HEK293 (cell line): ENCODE data around the gene PRDM10.
"Not testable (repeated sequence)": the region's sequence is repeated elsewhere in the genome, so short reads cannot be mapped to it uniquely, and the experiment has no call there.

ENCODE experiments used
- CTCF ChIA-PET: fragments of 350-600 bp; formaldehyde crosslinking; extraction: SDS; loops from one replicate; lab custom pipeline; 2021; ENCODE audit warnings: antibody characterized with exemption; lab: Yijun Ruan, JAX
- POLR2A ChIA-PET: fragments of 300-600 bp; formaldehyde crosslinking; extraction: SDS; loops from one replicate; lab custom pipeline; 2020; ENCODE audit warnings: antibody characterized with exemption, inconsistent platforms; lab: Yijun Ruan, JAX
- H3K27ac ChIP-seq: fragments of 200-500 bp; sonication (Bioruptor generic); 2 replicates; pipeline ENCODE4 v1.5.1; 2014; ENCODE audit warnings: low read depth, low read length, control low read depth, inconsistent platforms; ENCODE audit errors: extremely low read depth
- H3K36me3 ChIP-seq, 2 experiments: fragments of 200-500 bp in 1 of 2; sonication (Bioruptor generic) in 1 of 2; 1 replicate in 1 of 2; 2 replicates in 1 of 2; pipeline ENCODE4 v1.5.1; 2014 to 2017; ENCODE audit warnings: inconsistent platforms in 2 of 2, low read length in 2 of 2; ENCODE audit not compliant: control insufficient read depth in 2 of 2, insufficient read depth in 1 of 2
- H3K4me1 ChIP-seq: fragments of 200-500 bp; sonication (Bioruptor generic); 2 replicates; pipeline ENCODE4 v1.5.1; 2014; ENCODE audit warnings: mild to moderate bottlenecking, low read length, inconsistent platforms; ENCODE audit not compliant: control insufficient read depth, insufficient read depth
- H3K4me3 ChIP-seq: 2 replicates; pipeline ENCODE4 v1.5.1; 2011; ENCODE audit warnings: low read depth, mild to moderate bottlenecking, control low read depth, low read length, moderate library complexity
- H3K9me3 ChIP-seq: fragments of 200-500 bp; sonication (Bioruptor generic); 2 replicates; pipeline ENCODE4 v1.5.1; 2014; ENCODE audit warnings: low read depth, low read length, inconsistent platforms; ENCODE audit not compliant: control insufficient read depth, insufficient read depth
- KLF1 ChIP-seq: fragments of 450-650 bp; formaldehyde crosslinking; IDR thresholded peaks from 2 replicates; pipeline ENCODE4 v1.5.1; 2016; ENCODE audit warnings: missing biosample characterization, missing genetic modification characterization
- KLF10 ChIP-seq: fragments of 450-650 bp; IDR thresholded peaks from 2 replicates; pipeline ENCODE4 v1.5.1; 2018; ENCODE audit warnings: missing biosample characterization, mild to moderate bottlenecking, missing genetic modification characterization
- KLF9 ChIP-seq: fragments of 450-650 bp; formaldehyde crosslinking; IDR thresholded peaks from 2 replicates; pipeline ENCODE4 v1.5.1; 2016; ENCODE audit warnings: missing biosample characterization, missing genetic modification characterization, low read depth
- PATZ1 ChIP-seq: fragments of 450-650 bp; formaldehyde crosslinking; IDR thresholded peaks from 2 replicates; pipeline ENCODE4 v1.5.1; 2016; ENCODE audit warnings: missing biosample characterization, missing genetic modification characterization
- PRDM6 ChIP-seq: fragments of 450-650 bp; formaldehyde crosslinking; IDR thresholded peaks from 2 replicates; pipeline ENCODE4 v1.5.1; 2017; ENCODE audit warnings: missing biosample characterization, missing genetic modification characterization
- ZBTB49 ChIP-seq: fragments of 450-650 bp; formaldehyde crosslinking; IDR thresholded peaks from 2 replicates; pipeline ENCODE4 v1.5.1; 2016; ENCODE audit warnings: missing biosample characterization, missing genetic modification characterization, low read depth
- ZFP69B ChIP-seq: fragments of 450-650 bp; formaldehyde crosslinking; IDR thresholded peaks from 2 replicates; pipeline ENCODE4 v1.5.1; 2016; ENCODE audit warnings: missing biosample characterization, missing genetic modification characterization
- ZNF121 ChIP-seq: fragments of 450-650 bp; formaldehyde crosslinking; IDR thresholded peaks from 2 replicates; pipeline ENCODE4 v1.5.1; 2016; ENCODE audit warnings: missing biosample characterization, missing genetic modification characterization
- ZNF175 ChIP-seq: fragments of 450-650 bp; formaldehyde crosslinking; IDR thresholded peaks from 2 replicates; pipeline ENCODE4 v1.5.1; 2016; ENCODE audit warnings: missing biosample characterization, missing genetic modification characterization
- ZNF274 ChIP-seq, 2 experiments: fragments of 200-500 bp in 1 of 2; fragments of 450-650 bp in 1 of 2; sonication (Bioruptor generic) in 1 of 2; formaldehyde crosslinking in 1 of 2; IDR thresholded peaks; 2 replicates each; pipeline versions ENCODE4 v1.5.1 to v1.6.1; 2014 to 2016; ENCODE audit warnings: borderline replicate concordance in 1 of 2, inconsistent platforms in 1 of 2, low read length in 1 of 2, missing biosample characterization in 1 of 2, missing genetic modification characterization in 1 of 2
- ZNF341 ChIP-seq: fragments of 450-650 bp; formaldehyde crosslinking; IDR thresholded peaks from 2 replicates; pipeline ENCODE4; 2016; ENCODE audit warnings: low read depth, missing biosample characterization, missing genetic modification characterization
- ZNF501 ChIP-seq: fragments of 450-650 bp; formaldehyde crosslinking; IDR thresholded peaks from 2 replicates; pipeline ENCODE4 v1.5.1; 2016; ENCODE audit warnings: missing biosample characterization, missing genetic modification characterization
- ZNF660 ChIP-seq: fragments of 450-650 bp; IDR thresholded peaks from 2 replicates; pipeline ENCODE4 v1.5.1; 2018; ENCODE audit warnings: missing biosample characterization, mild to moderate bottlenecking, missing genetic modification characterization
- ZNF776 ChIP-seq: fragments of 450-650 bp; formaldehyde crosslinking; IDR thresholded peaks from 2 replicates; pipeline ENCODE4 v1.5.0; 2017; ENCODE audit warnings: missing biosample characterization, missing genetic modification characterization, borderline replicate concordance
- TF ChIP-seq, protein P1 (sequence below): fragments of 450-650 bp; formaldehyde crosslinking; IDR thresholded peaks from 2 replicates; pipeline ENCODE4 v1.5.1; 2016; ENCODE audit warnings: missing biosample characterization, missing genetic modification characterization

The PRDM10 gene

GRCh38 chr11:129880311-129880710 is 122.3 kb downstream of the PRDM10 start (continued):
- TF ChIP-seq ZNF501 (tag by site-specific recombination) = no peak
- TF ChIP-seq KLF10 (tag by site-specific recombination) = no peak
- no peak for TF ChIP-seq ZNF660 (tag by site-specific recombination)
- no peak for TF ChIP-seq ZNF341
- TF ChIP-seq KLF9 = no peak
- no peak for TF ChIP-seq ZNF274 (IDR thresholded peaks at IDR 0.05; ENCODE audit: low read length)
- no peak for TF ChIP-seq ZNF274 (tag by site-specific recombination; IDR thresholded peaks at IDR 0.05; ENCODE audit: borderline replicate concordance)
- no peak for TF ChIP-seq ZNF121
- TF ChIP-seq ZBTB49 (tag by site-specific recombination) = no peak

DNA sequence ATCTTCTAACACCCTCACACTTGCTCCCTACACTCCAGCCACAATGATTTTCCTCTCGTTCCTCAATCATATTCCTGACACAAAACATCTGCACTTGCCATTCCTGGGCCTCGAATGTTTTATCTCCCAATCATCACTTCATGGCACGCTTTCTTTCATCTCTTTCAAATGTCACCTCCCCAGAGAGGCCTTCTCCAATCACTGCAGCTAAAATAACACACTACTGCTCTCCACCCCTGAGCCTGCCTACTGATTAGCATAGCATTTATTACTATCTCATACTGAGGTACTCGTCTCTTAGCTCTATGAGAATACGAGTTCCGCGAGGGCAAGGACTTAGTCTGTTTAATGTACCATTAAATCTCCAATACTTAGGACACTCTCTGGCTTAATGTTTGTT is 130.7 kb downstream of the PRDM10 start:
- Histone ChIP-seq H3K4me1 (no peaks in the 10 kb centered on the region), H3K27ac (no peak overlapping the region), H3K9me3 (no peaks in the 10 kb centered on the region), H3K36me3 (peaks cover 18 to 97% of the 10 kb centered on the region in 2 experiments), H3K4me3 (no peak overlapping the region)
- POLR2A ChIA-PET = no interaction called here
- no peak for TF ChIP-seq ZNF175 (tag by site-specific recombination)
- no peak for TF ChIP-seq PATZ1 (tag by site-specific recombination)
- TF ChIP-seq KLF1 (tag by site-specific recombination) = no peak
- TF ChIP-seq PRDM6 = 0 out of 2 replicates have a peak, but pooled peaks have one; percentile 8
- TF ChIP-seq ZNF776 (tag by site-specific recombination) = no peak
- TF ChIP-seq ZFP69B (tag by site-specific recombination) = no peak
- TF ChIP-seq, protein P1, sequence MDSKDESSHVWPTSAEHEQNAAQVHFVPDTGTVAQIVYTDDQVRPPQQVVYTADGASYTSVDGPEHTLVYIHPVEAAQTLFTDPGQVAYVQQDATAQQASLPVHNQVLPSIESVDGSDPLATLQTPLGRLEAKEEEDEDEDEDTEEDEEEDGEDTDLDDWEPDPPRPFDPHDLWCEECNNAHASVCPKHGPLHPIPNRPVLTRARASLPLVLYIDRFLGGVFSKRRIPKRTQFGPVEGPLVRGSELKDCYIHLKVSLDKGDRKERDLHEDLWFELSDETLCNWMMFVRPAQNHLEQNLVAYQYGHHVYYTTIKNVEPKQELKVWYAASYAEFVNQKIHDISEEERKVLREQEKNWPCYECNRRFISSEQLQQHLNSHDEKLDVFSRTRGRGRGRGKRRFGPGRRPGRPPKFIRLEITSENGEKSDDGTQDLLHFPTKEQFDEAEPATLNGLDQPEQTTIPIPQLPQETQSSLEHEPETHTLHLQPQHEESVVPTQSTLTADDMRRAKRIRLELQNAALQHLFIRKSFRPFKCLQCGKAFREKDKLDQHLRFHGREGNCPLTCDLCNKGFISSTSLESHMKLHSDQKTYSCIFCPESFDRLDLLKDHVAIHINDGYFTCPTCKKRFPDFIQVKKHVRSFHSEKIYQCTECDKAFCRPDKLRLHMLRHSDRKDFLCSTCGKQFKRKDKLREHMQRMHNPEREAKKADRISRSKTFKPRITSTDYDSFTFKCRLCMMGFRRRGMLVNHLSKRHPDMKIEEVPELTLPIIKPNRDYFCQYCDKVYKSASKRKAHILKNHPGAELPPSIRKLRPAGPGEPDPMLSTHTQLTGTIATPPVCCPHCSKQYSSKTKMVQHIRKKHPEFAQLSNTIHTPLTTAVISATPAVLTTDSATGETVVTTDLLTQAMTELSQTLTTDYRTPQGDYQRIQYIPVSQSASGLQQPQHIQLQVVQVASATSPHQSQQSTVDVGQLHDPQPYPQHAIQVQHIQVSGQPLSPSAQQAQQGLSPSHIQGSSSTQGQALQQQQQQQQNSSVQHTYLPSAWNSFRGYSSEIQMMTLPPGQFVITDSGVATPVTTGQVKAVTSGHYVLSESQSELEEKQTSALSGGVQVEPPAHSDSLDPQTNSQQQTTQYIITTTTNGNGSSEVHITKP (tag by site-specific recombination) = no peak
- CTCF ChIA-PET = interaction anchor here (0.7 to 1.7 kb wide), 4 partner anchors 10 to 121 kb away, joined by 3 to 8 read pairs (median 4); no protein-coding TSS in a partner anchor

DNA sequence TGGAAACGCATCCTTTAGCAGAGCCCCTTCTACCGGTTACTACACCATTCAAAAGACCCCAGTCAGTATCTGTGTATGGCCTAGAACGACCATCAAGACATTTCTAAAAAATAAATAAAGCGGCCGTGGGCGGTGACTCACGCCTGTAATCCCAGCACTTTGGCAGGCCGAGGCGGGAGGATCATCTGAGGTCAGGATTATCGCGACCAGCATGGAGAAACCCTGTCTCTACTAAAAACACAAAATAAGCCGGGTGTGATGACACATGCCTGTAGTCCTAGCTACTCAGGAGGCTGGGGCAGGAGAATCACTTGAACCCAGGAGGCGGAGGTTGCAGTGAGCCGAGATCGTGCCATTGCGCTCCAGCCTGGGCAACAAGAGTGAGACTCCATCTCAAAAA is 134.0 kb downstream of the PRDM10 start:
- H3K27ac ChIP-seq, H3K9me3 ChIP-seq, CTCF ChIA-PET, POLR2A ChIA-PET, H3K4me3 ChIP-seq, H3K4me1 ChIP-seq: not testable (repeated sequence)
- peaks cover 18 to 95% of the 10 kb centered on the region in 2 experiments for H3K36me3 ChIP-seq
